ENCODE results near the gene NRIP3. TPM values are rescaled to one million over a fixed set of nuclear protein-coding genes. Genes with fewer than 3 reads are reported as not detected.

The NRIP3 gene
- total and polyA plus RNA-seq, 2 of the 13 experiments (the other 11 are each of a cell fraction or from before 2014, with no cell fraction given), result 0.04 to 0.07 TPM

- no peak for TF ChIP-seq ZBTB34 (CRISPR knock-in tag; IDR thresholded peaks at IDR 0.05)
- TF ChIP-seq ZBTB33 (CRISPR knock-in tag; IDR thresholded peaks at IDR 0.05), result no peak
- TF ChIP-seq YY1 (IDR thresholded peaks at IDR 0.05; ENCODE audit: insufficient read depth, insufficient replicate concordance, low read depth, low read length), result no peak
- no peak for TF ChIP-seq ZBTB20 (CRISPR knock-in tag; IDR thresholded peaks at IDR 0.05; ENCODE audit: borderline replicate concordance, low read depth)
- no peak for TF ChIP-seq ZUFSP (CRISPR knock-in tag; IDR thresholded peaks at IDR 0.05; ENCODE audit: borderline replicate concordance)
- TF ChIP-seq ZNF724P (CRISPR knock-in tag; IDR thresholded peaks at IDR 0.05; ENCODE audit: borderline replicate concordance), result no peak
- TF ChIP-seq MBD4 (IDR thresholded peaks at IDR 0.05; ENCODE audit: borderline replicate concordance, low read length), result no peak
- no peak for TF ChIP-seq SMYD3 (CRISPR knock-in tag; IDR thresholded peaks at IDR 0.05)
- no peak for TF ChIP-seq AKAP8 (CRISPR knock-in tag; IDR thresholded peaks at IDR 0.05)
- TF ChIP-seq ZFP62 (CRISPR knock-in tag; IDR thresholded peaks at IDR 0.05), result no peak
- no peak for TF ChIP-seq ZNF431 (CRISPR knock-in tag; IDR thresholded peaks at IDR 0.05; ENCODE audit: borderline replicate concordance, low read depth)
- no peak for TF ChIP-seq THYN1 (CRISPR knock-in tag; IDR thresholded peaks at IDR 0.05; ENCODE audit: borderline replicate concordance, low read depth)
- TF ChIP-seq PBX2 (CRISPR knock-in tag; IDR thresholded peaks at IDR 0.05), result no peak
- no peak for TF ChIP-seq SMARCE1 (IDR thresholded peaks at IDR 0.05; ENCODE audit: borderline replicate concordance)
- peak; percentile 30; the same call in 1 of the 2 replicates for TF ChIP-seq POGZ (CRISPR knock-in tag; IDR thresholded peaks at IDR 0.05)
- TF ChIP-seq ZNF414 (CRISPR knock-in tag; IDR thresholded peaks at IDR 0.05), result no peak
- no peak for TF ChIP-seq RFX3 (CRISPR knock-in tag; IDR thresholded peaks at IDR 0.05)
- no peak for TF ChIP-seq IRF1 (CRISPR knock-in tag; IDR thresholded peaks at IDR 0.05; ENCODE audit: low read depth)
- no peak for TF ChIP-seq ZNF44 (CRISPR knock-in tag; IDR thresholded peaks at IDR 0.05)
- TF ChIP-seq ZNF512B (CRISPR knock-in tag; IDR thresholded peaks at IDR 0.05; ENCODE audit: borderline replicate concordance), result no peak
These were observed 18.3 kb downstream of the NRIP3 start (continued) for GRCh38 chr11:8985462-8985861.
